ENCODE results near the gene LEUTX.

Gene LEUTX

DNA sequence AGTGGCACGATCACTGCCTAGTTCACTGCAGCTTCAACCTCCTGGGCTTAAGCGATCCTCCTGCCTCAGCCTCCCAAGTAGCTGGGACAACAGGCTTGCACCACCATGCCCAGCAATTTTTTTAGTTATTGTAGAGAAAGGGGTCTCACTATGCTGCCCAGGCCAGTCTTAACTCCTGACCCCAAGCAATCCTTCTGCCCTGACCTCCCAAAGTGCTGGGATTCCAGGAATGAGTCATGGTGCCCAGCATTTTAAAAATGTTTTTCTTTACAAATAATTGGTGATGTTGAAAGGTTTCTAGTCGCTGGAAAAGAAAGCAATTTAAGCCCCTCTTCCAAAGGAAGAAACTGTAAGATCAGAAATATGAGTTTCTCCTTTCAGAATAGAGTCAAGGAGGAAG is 35.9 kb downstream of the LEUTX start:
- Mint-ChIP-seq H3K9me3 (no peaks in the 10 kb centered on the region), H3K4me1 (peaks cover 49% of the 10 kb centered on the region), H3K27me3 (ENCODE audit: low read depth) (no peaks in the 10 kb centered on the region), H3K4me3 (no peak overlapping the region), H3K27ac (no peak overlapping the region), H3K36me3 (ENCODE audit: low read depth) (peaks cover 7% of the 10 kb centered on the region)
- TF ChIP-seq, protein P1, sequence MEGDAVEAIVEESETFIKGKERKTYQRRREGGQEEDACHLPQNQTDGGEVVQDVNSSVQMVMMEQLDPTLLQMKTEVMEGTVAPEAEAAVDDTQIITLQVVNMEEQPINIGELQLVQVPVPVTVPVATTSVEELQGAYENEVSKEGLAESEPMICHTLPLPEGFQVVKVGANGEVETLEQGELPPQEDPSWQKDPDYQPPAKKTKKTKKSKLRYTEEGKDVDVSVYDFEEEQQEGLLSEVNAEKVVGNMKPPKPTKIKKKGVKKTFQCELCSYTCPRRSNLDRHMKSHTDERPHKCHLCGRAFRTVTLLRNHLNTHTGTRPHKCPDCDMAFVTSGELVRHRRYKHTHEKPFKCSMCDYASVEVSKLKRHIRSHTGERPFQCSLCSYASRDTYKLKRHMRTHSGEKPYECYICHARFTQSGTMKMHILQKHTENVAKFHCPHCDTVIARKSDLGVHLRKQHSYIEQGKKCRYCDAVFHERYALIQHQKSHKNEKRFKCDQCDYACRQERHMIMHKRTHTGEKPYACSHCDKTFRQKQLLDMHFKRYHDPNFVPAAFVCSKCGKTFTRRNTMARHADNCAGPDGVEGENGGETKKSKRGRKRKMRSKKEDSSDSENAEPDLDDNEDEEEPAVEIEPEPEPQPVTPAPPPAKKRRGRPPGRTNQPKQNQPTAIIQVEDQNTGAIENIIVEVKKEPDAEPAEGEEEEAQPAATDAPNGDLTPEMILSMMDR (IDR thresholded peaks at IDR 0.05; ENCODE audit: unreplicated experiment in 3 of 3) = no peak

DNA sequence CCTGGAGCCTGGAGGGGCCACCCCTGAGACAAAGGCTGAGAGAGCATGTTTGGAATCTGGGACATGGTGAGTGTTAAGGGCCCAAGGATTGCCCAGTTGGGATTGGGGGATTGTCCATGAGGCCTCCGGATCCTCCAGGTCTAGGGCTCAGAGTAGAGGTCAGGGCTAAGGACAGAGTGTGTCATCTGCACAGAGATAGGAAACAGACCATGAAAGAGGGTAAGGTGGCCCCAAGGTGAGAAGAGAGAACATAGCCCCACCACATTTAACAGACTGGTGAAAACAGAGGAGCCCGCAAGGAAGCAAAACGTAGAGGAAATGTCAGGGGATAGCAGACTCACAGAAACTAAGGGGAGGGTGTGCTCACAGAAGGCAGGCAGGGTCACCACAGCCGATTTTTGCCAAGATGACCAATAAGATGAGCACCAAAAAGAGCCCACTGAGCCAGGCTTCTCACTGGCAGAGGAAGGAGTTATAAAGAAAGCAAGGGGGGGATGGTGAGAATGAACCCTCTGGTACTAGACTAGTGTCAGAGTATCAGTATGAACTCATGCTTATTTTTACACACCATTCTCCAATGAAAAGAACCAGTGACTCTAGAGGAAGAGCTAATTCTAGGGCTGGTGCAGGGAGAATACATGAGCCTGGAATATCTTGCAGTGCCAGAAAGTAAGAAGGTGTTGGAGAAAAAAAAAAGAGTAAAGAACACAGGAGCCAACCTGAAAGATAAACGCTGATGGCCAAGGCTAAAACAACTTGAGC is 37.8 kb downstream of the LEUTX start:
- Mint-ChIP-seq H3K36me3 (ENCODE audit: low read depth) (peaks cover 7% of the 10 kb centered on the region), H3K27me3 (ENCODE audit: low read depth) (no peaks in the 10 kb centered on the region), H3K4me1 (peaks cover 53% of the 10 kb centered on the region), H3K4me3 (no peak overlapping the region), H3K9me3 (no peaks in the 10 kb centered on the region), H3K27ac (no peak overlapping the region)
- TF ChIP-seq, protein P1 (IDR thresholded peaks at IDR 0.05; ENCODE audit: unreplicated experiment in 3 of 3) = no peak

DNA sequence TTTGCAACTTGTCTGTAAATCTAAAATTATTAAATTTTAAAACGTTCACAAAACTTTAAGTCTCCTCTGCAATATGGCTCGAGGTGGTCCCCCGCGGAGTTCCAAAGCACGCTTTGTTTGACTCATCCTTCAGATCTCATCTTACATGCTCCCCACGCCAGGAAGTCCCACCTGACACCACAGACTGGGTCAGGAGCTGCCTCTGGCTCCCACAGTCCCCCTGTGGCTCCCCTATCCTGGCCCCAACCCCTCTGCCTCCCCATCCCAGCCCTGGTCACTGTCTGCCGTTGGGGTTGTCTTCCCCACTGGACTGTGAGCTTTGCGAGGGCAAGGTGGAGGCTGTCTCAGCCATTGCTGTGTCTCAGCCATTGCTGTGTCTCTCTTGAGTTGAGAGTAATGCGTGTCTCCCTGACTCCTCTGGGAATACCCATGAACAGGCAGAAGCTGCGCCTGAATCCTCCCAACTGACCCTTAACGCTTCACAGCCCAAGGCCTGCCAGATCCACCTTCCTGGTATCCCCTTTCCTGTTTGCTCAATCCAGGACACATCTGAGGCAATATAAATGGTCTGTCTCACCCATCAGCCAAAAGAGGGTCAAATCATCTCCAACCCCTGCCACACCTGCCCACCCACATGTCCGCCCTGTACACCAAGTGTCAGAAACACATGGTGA is 39.4 kb downstream of the LEUTX start:
- peaks cover 42% of the 10 kb centered on the region for H3K4me1 Mint-ChIP-seq
- no peak overlapping the region for H3K27ac Mint-ChIP-seq
- no peak overlapping the region for H3K4me3 Mint-ChIP-seq
- TF ChIP-seq, protein P1 (IDR thresholded peaks at IDR 0.05; ENCODE audit: unreplicated experiment in 3 of 3) = no peak
- H3K36me3 Mint-ChIP-seq (ENCODE audit: low read depth) = peaks cover 7% of the 10 kb centered on the region
- H3K9me3 Mint-ChIP-seq = no peaks in the 10 kb centered on the region
- no peaks in the 10 kb centered on the region for H3K27me3 Mint-ChIP-seq (ENCODE audit: low read depth)

DNA sequence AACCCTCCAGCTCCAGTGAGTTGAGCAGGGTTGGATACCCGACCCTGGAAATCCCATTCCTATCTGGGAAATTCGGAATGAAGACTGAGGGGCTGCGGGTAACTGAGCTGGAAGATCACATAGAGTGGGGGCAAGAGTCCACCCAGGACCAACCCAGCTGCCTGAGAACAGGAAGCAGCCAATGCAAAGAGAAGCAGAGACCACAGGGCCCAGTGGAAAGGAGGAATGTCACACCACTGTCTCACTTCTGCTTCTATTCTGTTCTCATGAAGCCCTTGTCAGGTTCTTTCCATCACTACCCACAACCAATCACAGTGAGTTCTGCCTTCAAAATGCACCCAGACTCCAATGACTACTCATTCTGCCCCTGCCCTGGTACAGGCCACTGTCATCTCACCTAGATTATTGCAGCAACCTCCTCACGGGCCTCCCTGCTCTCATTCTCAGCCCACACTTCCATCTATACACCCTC is 40.0 kb downstream of the LEUTX start:
- no peaks in the 10 kb centered on the region for H3K27me3 Mint-ChIP-seq (ENCODE audit: low read depth)
- no peak overlapping the region for H3K4me3 Mint-ChIP-seq
- no peak overlapping the region for H3K27ac Mint-ChIP-seq
- peaks cover 36% of the 10 kb centered on the region for H3K4me1 Mint-ChIP-seq
- H3K36me3 Mint-ChIP-seq (ENCODE audit: low read depth) = peaks cover 7% of the 10 kb centered on the region
- no peaks in the 10 kb centered on the region for H3K9me3 Mint-ChIP-seq
- TF ChIP-seq, protein P1 (IDR thresholded peaks at IDR 0.05; ENCODE audit: unreplicated experiment in 3 of 3) = no peak

DNA sequence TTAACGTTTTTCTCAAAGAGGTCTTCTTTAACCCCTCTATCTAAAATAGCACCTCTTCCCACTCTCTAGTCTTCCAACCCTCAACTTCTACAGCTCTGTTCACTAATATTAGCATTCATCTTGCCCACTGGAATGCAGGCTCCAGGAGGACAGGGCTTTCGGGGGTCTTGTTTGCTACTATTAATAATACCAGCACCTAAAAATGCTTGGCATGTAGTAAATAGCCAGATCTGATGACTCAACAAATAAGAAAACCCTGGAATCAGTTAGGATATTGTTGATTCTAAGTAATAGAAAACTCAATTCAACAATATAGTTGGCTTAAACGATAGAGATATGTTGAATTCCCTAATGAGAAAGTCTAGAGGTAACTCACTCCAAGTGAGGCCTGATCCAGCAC is 41.1 kb downstream of the LEUTX start:
- no peak overlapping the region for H3K27ac Mint-ChIP-seq
- TF ChIP-seq, protein P1 (IDR thresholded peaks at IDR 0.05; ENCODE audit: unreplicated experiment in 3 of 3) = no peak
- no peaks in the 10 kb centered on the region for H3K9me3 Mint-ChIP-seq
- H3K36me3 Mint-ChIP-seq (ENCODE audit: low read depth) = peaks cover 7% of the 10 kb centered on the region
- no peaks in the 10 kb centered on the region for H3K27me3 Mint-ChIP-seq (ENCODE audit: low read depth)
- H3K4me3 Mint-ChIP-seq = no peak overlapping the region
- H3K4me1 Mint-ChIP-seq = peaks cover 33% of the 10 kb centered on the region
